ENCODE data around the gene AFAP1L1. TPM values are rescaled to one million over a fixed set of nuclear protein-coding genes. Genes with fewer than 3 reads are reported as not detected.
"Not testable (repeated sequence)": the region's sequence is repeated elsewhere in the genome, so short reads cannot be mapped to it uniquely, and the experiment has no call there.

Gene AFAP1L1
- polyA plus RNA-seq, 3 donors: 18.8 to 23.2 (median 20.9) TPM

DNA sequence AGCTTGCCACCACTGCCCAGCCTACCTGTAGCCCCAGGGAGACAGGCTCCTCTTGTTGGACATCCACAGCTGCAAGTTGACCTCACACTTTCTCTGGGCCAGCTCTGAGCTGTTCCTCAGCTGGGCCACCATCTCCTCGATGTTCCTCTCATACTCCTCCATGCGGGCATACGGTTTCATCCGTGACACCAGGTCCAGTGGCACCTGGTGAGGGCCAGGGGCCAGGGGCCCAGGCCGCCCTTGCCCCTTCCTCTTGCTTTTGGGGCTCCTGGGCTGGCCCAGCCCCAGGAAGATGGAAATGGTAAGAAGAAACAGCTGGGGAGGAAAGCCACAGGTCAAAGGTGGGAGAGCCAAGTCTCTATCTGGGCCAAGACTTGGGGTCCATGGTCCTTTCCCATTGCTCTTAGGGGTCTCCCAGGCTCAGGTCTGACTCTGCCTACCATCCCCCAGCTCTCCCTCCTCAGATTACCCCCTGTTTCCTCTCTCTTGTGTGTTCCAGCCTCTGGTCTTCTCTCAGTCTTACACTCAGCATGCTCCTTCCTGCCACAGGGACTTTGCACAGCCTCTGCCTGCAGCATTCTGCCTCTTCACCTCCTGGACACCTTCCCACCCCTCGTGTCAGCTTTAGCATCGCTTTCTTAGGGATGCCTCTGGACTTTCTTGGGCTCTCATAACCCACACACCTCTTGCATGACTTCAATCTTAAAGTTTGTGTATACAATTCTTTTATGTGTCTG lies 105.2 kb downstream of the AFAP1L1 start:
- no peak for DNase-seq (ENCODE audit: extremely low read depth in 1 of 11, low read depth in 9 of 11, low spot score in 4 of 11)

DNA sequence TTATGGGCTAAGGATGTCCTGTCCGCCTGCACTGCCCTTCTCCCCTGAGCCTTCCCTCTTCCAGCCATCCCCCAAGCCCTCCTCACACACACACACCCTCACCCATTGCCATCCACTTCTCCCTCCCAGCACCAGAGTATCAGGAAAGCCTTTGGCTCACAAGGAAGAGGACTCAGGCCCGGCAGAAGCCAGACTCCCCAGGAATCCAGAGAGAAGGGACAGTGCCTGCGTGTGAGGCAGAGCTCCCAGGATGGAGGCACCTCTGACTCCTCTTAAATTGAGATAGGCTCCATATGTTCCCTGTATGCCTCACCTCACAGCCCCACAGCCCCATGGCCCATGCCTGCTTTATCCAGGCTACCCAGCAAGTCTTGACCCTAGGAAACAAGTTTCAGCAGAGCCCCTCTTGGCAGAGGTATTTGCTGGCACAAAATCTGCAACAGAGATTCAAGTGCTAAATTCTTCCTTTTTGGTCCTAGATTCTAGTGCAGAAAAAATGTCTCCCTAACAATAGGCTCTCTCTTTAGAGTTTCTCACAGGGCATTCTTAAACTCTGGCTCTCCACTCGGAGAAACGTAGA lies 106.7 kb downstream of the AFAP1L1 start:
- no peak for DNase-seq (ENCODE audit: extremely low read depth in 1 of 11, low read depth in 9 of 11, low spot score in 4 of 11)

DNA sequence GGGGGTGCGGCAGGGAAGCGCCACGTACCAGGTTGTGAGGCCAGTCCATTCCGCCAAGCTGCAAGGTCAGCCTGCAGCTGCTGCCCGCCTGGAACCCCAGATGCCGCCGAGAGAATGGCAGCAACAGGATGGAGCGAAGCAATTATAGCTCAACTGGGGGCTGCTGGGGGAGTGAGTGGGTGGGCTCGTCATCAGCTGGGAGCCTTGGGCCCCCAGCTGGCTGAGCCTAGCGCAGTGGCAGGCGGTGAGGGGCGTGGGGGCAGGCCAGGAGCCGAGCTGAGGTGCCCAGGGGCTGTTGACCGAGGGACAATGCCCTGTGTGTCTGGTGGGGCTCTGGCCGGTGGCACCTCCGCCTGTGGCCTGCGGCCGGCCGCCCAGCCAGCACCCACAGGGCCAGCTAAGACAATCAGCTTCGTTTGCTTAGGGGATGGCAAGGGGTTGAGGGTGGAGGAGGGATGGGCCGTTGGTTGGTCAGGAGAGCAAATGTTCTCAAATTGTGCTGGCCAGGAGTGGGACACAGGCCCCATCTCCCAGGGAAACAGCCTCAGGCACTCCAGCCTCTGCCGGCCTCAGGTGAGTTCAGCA lies 107.6 kb downstream of the AFAP1L1 start, which contains the start of gene IL17B:
IL17B (minus strand) TSS at position 116 of the 585 bp plus-strand sequence; CDS start at position 49, 67 bp downstream.
- DNase-seq (ENCODE audit: extremely low read depth in 1 of 11, low read depth in 9 of 11, low spot score in 4 of 11): no peak

DNA sequence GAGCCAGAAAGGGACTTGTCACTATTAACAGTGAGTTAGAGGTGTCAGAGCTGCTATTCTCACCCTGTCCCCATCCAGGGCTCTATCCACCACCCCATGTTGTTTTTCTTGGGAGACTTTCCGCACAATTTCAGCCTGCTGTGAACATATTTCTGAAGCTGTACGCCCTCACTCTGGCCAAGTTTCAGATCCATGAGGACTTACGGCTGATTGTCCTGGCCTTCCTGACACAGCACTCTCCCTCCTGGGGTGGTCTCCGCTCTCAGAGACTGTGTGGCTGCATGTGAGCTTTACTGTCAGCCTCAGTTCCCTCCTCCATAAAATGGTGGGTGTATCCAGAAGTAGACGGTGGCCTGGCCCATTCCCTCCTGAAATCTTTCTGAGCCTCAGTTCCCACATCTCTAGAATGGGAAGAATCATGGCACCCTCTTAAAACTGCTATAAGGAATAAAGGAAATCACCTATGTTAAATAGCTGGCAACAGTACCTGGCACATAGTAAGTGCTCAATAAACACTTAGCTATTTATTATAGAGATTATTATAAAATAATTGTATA lies 108.2 kb downstream of the AFAP1L1 start:
- peak in 4 of 11 donors; percentile 34 to 84 (median 70) for DNase-seq (ENCODE audit: extremely low read depth in 1 of 11, low read depth in 9 of 11, low spot score in 4 of 11)

DNA sequence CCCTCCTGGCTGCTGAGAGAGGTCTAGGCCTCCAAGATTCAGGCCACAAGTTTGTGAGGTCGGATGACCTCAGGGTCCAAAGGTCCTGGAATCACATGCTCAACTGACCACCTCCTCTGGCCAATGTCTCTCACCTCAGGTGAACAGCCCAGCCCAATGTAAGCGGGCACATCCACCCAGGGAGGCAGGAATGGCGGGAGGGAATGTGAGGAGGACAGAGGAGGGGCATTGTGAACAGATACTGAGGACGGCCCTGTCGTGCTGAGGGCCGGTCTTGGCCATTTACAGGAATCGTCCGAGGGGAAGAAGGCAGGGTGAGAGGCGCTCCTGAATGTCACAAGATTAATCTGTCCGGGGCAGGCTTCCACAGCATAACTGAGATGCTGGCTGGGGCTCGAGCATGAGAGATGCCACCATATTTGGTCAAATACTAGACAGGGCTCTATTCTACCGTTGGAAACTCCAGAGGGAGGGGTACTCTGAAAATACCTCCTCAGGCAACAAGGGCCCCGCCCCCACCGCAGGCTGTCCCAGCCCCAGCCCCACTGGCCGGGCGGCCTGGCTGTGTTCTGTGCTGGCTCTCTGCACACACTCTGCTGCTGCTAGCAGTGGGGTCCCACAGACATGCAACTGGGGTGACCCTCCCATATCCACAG lies 108.9 kb downstream of the AFAP1L1 start:
- DNase-seq (ENCODE audit: extremely low read depth in 1 of 11, low read depth in 9 of 11, low spot score in 4 of 11): no peak

DNA sequence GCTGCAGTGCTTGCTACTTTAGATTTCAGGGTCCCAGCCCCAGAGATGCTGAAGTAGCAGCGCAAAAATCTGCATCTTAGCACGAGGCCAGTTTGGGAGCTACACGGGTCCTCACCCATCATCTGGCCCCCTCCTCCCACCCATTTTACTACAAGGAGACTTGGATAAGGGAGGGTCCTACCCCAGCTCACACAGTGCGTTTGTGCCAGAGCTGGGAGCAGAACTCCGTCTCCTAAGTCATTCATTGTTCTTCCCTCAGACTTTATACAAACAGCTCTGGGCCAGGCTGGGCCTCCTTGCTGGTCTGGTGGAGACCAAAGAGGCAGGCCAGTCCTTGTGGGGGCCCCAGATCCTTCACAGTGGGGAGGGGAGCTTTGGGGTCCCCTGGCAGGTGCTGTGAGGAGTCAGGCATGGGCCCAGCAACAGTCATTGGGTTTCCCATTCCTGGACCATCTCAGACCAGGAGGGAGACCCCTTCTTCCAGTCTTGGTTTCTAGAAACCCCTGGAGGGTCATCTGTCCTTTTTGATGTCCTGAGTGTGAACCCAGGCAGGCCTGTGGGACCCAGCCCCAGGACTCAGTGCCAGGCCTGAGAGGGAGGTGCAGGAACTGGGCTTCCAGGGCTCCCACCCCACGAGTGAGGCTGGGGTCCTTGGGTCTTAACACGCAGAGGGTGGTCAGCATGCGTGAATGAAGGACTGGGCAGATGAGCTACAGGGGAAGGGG lies 109.8 kb downstream of the AFAP1L1 start:
- no peak for DNase-seq (ENCODE audit: extremely low read depth in 1 of 11, low read depth in 9 of 11, low spot score in 4 of 11)

DNA sequence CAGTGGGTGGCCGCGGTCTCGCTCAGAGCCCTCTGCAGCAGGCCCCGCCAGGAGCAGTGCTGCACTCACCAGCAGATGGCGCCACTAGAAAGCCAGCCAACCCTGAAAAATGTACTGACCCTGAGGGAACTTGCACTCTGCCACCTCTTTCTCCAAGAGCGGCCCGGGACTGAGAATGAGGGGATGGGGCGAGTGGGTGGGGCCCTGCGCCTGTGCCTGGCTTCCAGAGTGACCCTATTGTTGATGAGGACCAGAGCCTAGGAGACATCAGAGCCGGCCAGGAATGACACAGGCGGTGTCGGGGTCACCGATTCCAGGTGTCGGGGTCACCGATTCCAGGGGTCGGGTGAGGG lies 110.3 kb downstream of the AFAP1L1 start:
- peak in 5 of 11 donors; percentile 64 to 75 (median 72) for DNase-seq (ENCODE audit: extremely low read depth in 1 of 11, low read depth in 9 of 11, low spot score in 4 of 11)

DNA sequence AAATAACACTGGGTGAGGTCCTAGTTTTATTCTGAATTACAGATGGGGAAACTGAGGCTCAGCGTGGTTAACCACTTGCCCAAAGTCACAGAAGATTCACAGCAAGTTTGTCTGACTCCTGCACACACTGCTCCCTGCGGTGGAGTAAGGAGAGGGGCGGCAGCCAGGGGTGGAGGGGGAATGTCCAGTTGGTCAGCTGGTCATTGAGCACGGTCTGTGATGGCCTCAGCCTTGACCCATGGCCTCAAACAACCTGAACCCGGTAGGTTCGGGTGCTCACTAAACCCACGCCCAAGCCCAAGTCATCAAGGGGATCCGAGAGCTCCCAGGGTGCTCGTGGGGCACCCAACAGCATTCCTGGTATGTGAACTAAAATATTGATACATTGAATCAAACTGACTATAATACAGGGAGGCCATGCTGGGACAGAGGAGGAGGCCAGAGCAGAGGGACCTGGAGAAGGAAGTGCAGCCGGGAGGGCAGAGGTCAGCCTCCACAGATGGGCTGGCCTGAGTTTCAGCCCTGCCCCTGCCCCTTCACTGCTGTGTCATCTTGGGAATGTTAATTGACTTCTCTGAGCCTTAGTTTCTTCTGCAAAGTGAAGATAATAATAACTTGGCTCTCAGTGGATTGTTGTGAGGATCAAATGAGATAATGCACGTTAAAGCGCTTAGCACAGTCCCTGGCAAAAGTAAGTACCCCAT lies 111.0 kb downstream of the AFAP1L1 start:
- DNase-seq (ENCODE audit: extremely low read depth in 1 of 11, low read depth in 9 of 11, low spot score in 4 of 11): no peak

DNA sequence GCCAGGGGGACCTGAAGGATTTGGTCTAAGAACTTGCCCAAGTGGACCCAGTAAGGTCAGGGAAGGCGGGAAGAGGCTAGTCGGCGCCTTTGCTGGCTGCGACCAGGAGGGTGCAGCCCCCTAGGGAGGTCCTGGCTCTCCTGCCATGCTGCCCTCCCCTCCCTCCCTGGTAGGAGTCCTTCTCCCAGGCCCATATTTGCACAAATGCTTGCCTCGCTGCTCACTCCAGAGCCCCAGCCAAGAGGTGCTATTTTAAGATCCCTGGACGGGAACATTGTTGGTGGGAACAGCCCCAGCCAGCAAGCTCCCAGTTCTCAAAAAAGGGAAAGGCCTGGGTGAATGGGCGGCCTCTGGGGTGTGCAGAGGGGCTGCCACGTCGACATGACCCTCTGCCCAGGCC lies 111.7 kb downstream of the AFAP1L1 start:
- no peak for DNase-seq (ENCODE audit: extremely low read depth in 1 of 11, low read depth in 9 of 11, low spot score in 4 of 11)

DNA sequence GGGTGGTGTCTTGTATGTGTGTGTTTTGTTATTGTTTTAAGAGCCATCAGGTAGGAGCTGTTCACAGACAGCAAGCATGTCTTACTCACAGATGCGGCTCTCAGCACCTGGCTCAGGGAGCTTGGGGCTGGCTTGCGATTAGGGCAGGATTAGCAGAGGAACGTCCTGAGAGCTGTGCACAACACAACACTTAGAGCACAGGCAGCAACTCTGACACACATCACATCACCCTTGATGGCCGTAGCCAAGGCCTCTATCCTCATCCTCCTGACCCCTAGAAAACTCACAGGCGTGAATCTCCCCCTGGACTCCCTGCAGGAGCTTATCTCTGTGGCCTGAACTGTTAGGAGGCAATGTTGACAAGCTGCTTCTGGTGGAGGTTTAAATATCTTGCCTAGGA lies 114.5 kb downstream of the AFAP1L1 start:
- DNase-seq (ENCODE audit: extremely low read depth in 1 of 11, low read depth in 9 of 11, low spot score in 4 of 11): no peak

DNA sequence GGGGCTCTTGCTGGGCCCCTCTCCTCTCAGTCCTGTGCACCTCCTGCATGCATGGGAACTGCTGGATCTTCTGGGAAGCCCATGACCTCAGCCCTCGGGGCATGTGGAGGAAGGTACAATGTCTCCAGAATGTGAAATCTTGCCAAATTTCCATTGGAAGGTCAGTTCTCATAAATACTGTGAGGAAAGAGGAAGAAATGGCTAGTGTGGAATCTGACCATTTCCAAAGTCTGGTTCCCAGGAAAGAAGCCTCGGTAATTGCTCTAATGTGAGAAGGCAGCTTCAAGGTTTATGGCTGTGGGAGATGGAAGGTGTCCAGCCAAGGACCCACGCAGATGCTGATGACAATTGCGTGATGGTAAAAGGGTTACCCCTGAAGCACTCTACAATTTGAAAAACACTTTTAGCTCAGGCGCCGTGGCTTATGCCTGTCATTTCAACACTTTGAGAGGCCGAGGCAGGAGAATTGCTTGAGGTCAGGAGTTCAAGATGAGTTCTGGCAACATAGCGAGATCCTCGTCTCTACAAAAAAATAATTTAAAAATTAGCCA lies 115.5 kb downstream of the AFAP1L1 start:
- DNase-seq (ENCODE audit: extremely low read depth in 1 of 11, low read depth in 9 of 11, low spot score in 4 of 11): no peak

DNA sequence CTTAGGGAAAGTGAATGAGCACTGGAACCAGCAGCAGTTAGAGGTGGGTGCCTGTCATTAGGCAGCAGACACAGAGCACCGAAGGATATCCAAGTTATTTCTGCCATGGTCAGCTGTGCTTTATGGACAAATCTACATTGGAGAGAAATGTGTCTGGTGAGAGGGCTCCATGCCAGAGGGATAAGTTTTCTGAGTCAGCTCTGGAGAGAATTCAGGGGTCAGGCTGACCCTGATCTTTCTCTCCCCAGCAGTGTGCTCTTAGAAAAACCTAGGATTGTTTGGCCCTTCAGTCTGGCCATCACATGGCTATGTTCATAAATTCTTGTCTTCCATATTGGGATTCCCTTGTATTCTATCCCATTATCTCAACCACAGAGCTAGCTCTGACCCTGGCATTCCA lies 116.3 kb downstream of the AFAP1L1 start:
- no peak for DNase-seq (ENCODE audit: extremely low read depth in 1 of 11, low read depth in 9 of 11, low spot score in 4 of 11)

DNA sequence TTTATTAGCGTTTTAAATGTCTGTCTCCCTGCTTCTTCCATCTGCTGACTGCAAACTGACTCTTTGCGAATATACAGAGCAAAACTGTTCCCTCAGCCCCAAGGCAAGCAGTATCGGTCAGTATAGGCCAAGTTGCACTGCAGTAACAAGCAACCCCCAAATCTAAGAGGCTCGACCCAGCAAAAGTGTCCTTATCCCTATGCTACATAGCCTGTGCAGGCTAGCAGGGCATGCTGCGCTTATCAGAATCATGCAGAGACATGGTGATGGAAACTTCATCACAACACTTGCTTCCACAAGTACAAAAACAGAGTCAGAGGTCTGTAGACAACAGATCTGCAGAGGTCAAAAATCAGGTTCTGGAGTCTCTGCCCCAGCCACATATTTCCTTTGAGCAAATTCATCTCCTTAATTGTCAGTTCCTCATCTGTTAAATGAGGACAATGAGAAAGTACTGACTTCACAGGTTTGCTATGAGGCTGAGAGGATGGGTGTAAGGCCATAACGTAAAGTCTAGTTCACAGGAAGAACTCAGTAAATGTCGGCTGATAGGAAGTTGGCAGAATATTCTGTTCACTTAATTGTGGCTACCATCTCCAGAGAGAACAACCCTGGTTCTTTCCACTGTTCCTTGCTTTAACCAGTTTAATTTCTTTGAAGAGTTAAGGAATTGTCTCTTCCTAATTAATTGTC lies 117.0 kb downstream of the AFAP1L1 start:
- DNase-seq (ENCODE audit: extremely low read depth in 1 of 11, low read depth in 9 of 11, low spot score in 4 of 11): no peak

DNA sequence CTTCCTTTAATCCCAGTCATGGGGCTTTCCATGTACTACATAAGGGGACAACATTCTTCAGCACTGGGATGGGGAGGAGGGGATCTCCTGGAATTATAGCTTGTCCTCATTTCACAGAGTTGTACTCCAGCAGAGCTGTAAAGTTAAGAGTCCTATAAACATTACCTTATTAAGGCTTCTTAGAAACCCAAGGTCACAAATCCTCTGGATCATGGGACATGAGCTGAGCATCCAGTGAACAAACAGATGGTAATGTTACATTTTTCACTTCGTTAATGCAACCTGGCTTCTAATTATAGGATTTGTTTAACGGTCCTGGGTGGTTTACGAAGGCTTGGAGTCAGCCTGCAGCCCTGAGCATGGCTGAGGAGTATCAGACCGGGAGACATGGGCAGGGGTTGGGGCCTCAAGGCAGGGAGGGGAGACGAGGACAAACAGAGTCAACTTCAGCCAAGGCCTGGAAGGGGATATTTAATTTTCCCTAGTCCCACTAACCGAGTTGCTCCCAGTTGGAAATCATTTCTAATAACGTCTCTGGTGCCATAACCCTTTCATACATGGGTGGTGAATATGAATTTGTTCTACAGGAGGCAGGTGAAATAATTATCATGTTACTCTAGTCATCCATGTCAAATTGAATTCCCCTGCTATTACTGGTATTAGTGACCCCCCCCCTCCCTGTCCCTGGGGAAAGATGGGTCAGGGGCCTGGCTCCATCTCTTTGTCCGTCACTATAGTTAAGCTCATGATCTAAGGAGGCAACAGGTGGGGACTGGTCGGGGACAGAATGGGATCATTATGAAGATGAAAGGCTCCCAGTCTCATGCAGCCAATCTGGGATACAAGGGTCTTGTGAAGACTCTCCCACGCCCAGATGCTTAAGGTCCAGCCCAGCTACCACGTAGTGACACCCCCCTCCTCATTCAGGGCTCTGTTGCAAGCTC lies 118.2 kb downstream of the AFAP1L1 start:
- no peak for DNase-seq (ENCODE audit: extremely low read depth in 1 of 11, low read depth in 9 of 11, low spot score in 4 of 11)

DNA sequence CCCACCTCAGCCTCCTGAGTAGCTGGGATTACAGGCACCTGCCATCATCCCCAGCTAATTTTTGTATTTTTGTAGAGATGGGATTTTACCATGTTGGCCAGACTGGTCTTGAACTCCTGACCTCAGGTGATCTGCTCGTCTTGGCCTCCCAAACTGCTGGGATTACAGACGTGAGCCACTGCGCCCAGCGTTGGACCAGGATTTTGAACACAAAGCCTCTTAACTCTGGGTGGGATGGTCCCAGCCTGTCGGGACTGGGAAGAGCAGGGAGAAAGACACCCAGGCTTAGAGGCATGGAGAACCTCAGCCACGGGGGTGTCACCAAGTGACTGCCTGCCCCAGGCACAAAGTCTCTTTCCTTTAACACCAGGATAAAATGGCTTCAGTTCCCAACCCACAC lies 119.4 kb downstream of the AFAP1L1 start:
- not testable (repeated sequence) for DNase-seq (ENCODE audit: extremely low read depth in 1 of 11, low read depth in 9 of 11, low spot score in 4 of 11)
